ENCODE measurements around the gene BRI3. TPM values are rescaled to one million over a fixed set of nuclear protein-coding genes. Genes with fewer than 3 reads are reported as not detected.

Gene BRI3
- total and polyA plus RNA-seq, 2 of the 8 experiments (the other 6 are each of a cell fraction or from before 2014, with no cell fraction given): 77.5 to 93.4 TPM

DNA sequence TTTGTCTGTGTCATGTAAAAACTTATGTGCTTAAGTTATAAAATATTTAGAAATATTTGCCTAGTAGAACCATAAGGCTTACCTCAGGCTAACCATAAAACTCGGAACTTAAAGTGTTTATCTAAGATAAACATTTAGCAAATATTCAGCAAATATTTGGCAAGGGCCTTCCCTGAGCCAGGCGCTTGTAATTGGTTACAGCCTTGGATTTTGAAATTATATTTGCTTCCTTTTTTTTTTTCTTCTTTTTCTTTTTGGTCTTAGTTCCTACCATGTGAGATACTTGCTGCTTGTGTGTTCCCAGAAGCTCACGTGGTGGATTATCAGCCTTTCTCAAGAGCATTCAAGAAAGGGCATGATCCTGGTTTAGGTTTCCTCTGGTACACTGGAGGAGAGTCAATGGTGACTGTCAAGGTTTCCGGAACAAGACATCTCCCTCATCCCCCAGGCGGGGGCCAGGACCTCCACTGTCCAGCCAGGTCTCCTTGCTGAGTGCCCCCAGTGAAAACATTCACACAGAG, 5.2 kb upstream of the BRI3 start:
- peaks cover 0 to 2% (median 0%) of the 10 kb centered on the region in 4 experiments; a peak in 3 of 7 replicates for H3K4me1 ChIP-seq (replicated peaks in 1 of 4; ENCODE audit: control insufficient read depth in 3 of 4, insufficient read depth in 4 of 4, low read length in 3 of 4)
- CTCF ChIA-PET (ENCODE audit: partially characterized antibody): no interaction called here
- TF ChIP-seq YY1 (IDR thresholded peaks at IDR 0.05; ENCODE audit: low read depth, low read length) (no peak), NANOG (IDR thresholded peaks at IDR 0.05; ENCODE audit: insufficient read depth, low read depth, low read length, poor library complexity, severe bottlenecking) (no peak)
- H2BK12ac ChIP-seq (ENCODE audit: low read depth, low read length): no peak overlapping the region
- H4K5ac ChIP-seq (ENCODE audit: insufficient read length, low read depth, low read length): no peak overlapping the region
- no peak overlapping the region for H2BK5ac ChIP-seq (ENCODE audit: low read depth, low read length)
- WGBS, 2 experiments (ENCODE audit: extremely low coverage in 1 of 2, insufficient coverage in 1 of 2, insufficient read length in 1 of 2, insufficient replicate concordance in 2 of 2, low coverage in 1 of 2, low lambda C conversion rate in 2 of 2, missing lambda C conversion rate in 1 of 2): 80% methylated on average over 5 of the region's 5 CpGs; no CpG with 5 or more reads in 1 of the 2 experiments
- H2AK5ac ChIP-seq (ENCODE audit: low read depth, low read length): no peak overlapping the region
- no peak overlapping the region for H3K56ac ChIP-seq (replicated peaks; ENCODE audit: insufficient read length, low read depth, low read length)
- H3K27me3 ChIP-seq (replicated peaks in 1 of 4; ENCODE audit: control insufficient read depth in 3 of 4, extremely low read depth in 1 of 4, insufficient read depth in 3 of 4, low read length in 3 of 4): no peaks in the 10 kb centered on the region
- H3K4me3 ChIP-seq (ENCODE audit: extremely low read depth in 1 of 4, insufficient read depth in 2 of 4, low read depth in 3 of 4, low read length in 4 of 4): no peak overlapping the region
- no peak for DNase-seq (ENCODE audit: low read depth in 1 of 2, low spot score in 2 of 2)
- no peak for FAIRE-seq
- H3K23me2 ChIP-seq (ENCODE audit: low read depth, low read length): no peaks in the 10 kb centered on the region
- no peak overlapping the region for H3K23ac ChIP-seq (ENCODE audit: insufficient read length)
- H2BK20ac ChIP-seq (ENCODE audit: low read length): no peak overlapping the region
- H3K9me3 ChIP-seq (ENCODE audit: insufficient read depth in 2 of 2, low read depth in 1 of 2, low read length in 1 of 2): no peaks in the 10 kb centered on the region
- H3K79me1 ChIP-seq (ENCODE audit: low read depth, low read length): no peaks in the 10 kb centered on the region
- H3K4me2 ChIP-seq (ENCODE audit: insufficient read depth in 1 of 2, low read depth in 2 of 2, low read length in 2 of 2): no peak overlapping the region
- H3K9ac ChIP-seq (replicated peaks in 1 of 4; ENCODE audit: extremely low read depth in 1 of 4, low read depth in 3 of 4, low read length in 3 of 4): no peak overlapping the region
- H3K27ac ChIP-seq (ENCODE audit: low read depth, low read length): no peak overlapping the region
- H4K91ac ChIP-seq (replicated peaks; ENCODE audit: insufficient read length, low read length): no peak overlapping the region
- H2BK15ac ChIP-seq (ENCODE audit: low read length): no peak overlapping the region
- H4K20me1 ChIP-seq (replicated peaks in 1 of 2; ENCODE audit: control insufficient read depth in 1 of 2, insufficient read depth in 2 of 2, low read length in 2 of 2): no peaks in the 10 kb centered on the region
- H3K18ac ChIP-seq (ENCODE audit: extremely low read depth, low read length): no peak overlapping the region
- POLR2A ChIA-PET (ENCODE audit: partially characterized antibody): no interaction called here
- no peaks in the 10 kb centered on the region for H3K36me3 ChIP-seq (ENCODE audit: control insufficient read depth in 2 of 4, insufficient read depth in 4 of 4, low read length in 3 of 4)
- no peak overlapping the region for H4K8ac ChIP-seq (ENCODE audit: extremely low read depth, insufficient read depth, low read length)
- no peaks in the 10 kb centered on the region for H3K79me2 ChIP-seq (ENCODE audit: control insufficient read depth in 1 of 2, insufficient read depth in 2 of 2, low read length in 2 of 2)
- no peak overlapping the region for H3K14ac ChIP-seq (ENCODE audit: insufficient read length)
- H2AFZ ChIP-seq (ENCODE audit: low read length): no peak overlapping the region
- H3K4ac ChIP-seq (replicated peaks; ENCODE audit: insufficient read length, low read depth, low read length): no peak overlapping the region
- H2BK120ac ChIP-seq (replicated peaks; ENCODE audit: low read depth, low read length): no peak overlapping the region
